Hematopoietic multipotent progenitor cell (in vitro differentiated cells): ENCODE results near the gene HELZ2. TPM values are rescaled to one million over a fixed set of nuclear protein-coding genes. Genes with fewer than 3 reads are reported as not detected.
A peak's percentile ranks its signal among the peaks of the same experiment; 100 is the strongest.

Experiments used
- DNase-seq, 3 donors: peaks; one replicate each; pipeline ENCODE4 v3.0.0-alpha.2; 2011 to 2015; ENCODE audit warnings: low read depth in 2 of 3, low spot score in 2 of 3
- total RNA-seq: library from RNA; depleted of rRNA; stranded (reverse); fragments of >200 nt; gene quantifications from one replicate; pipeline ENCODE4 v1.2.3, GENCODE V29; 2012

HELZ2 gene
- total RNA-seq, 1 donor: 69.7 TPM

GRCh38 chr20:63553251-63553932 is 20.6 kb downstream of the HELZ2 start:
- DNase-seq: peak; percentile 82 to 90 (median 88)

- DNase-seq: peak; percentile 37 to 72 (median 65)
Measured at GRCh38 chr20:63552481-63553249, 21.4 kb downstream of the HELZ2 start.

DNA sequence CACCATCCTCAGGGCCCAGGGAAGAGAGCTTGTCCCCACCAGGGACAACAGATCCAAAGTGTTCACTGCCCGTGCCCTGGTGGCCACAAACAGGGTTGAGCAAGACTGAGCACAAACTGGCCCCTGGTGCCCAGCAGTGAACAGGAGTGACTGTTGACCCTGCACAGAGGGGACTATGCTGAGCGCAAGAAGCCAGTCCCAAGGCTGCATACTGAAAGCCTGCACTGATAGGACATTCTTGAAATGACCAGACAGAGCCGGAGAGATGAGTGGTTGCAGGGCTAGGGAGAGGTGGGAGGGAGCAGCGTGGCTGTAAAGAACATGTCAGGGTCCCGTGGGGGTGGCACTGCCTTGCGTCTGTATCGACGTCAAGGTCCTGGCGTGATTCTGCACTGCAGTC is 23.0 kb downstream of the HELZ2 start:
- no peak for DNase-seq

- no peak for DNase-seq
Measured at GRCh38 chr20:63549679-63550282, 24.3 kb downstream of the HELZ2 start.

GRCh38 chr20:63549019-63549418 is 25.0 kb downstream of the HELZ2 start:
- no peak for DNase-seq

DNA sequence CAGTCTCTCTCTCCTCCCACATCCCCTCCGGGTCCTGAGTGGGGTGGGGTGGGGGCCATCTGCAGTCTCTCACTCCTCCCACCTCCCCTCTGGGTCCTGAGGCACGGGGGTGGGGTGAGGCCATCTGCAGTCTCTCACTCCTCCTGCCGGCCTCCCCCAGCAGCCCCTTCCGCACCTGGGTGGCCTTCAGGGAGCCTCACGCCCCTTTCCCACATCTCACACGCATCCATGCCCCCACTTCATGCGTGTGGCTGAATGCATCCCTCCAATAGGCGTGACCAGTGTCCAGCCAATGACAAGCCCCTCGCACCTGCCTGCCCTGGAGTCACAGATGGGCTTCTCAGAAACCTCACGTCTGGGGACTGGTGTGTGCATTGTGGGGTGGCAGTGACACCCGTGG is 25.5 kb downstream of the HELZ2 start:
- no peak for DNase-seq

DNA sequence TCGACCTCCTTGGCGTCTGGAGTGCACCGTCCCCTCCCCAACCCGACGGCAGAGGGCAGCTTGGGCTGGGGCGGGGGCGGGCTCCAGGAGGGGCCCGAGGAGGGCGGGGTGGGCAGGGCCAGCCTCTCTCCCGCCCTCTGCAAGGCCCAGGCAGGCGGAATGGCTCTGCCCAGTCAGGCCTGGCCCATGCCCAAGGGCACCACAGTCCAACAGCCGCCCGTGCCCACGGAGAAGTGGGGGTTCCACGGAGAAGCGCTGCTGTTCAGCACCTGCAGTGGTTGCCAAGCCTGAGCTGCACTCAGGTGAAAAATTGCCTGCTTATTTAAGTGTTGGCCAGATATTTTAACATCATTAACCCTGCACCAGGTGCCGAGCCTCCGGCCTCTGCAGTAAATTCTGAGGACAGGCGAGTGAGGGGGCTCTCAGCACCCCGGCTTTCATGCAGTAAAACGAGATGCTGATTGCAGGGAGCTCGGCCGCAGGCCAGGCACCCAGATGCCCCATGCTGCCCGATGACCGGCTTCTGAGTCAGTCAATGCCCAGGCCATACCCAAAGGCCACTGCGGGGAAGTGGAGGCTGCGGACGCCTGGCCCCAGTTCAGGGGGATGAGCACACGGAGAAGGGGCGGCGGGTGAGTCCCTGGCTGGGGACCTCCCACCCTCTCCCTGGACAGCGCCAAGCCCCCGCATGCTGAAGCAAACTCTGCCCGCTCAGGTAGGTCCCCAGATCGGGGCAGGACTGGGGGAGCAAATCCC is 26.1 kb downstream of the HELZ2 start, which contains the start of gene SRMS:
Gene SRMS, minus strand, starts transcription at position 25 of the 756 bp plus-strand sequence. CDS start 286 bp downstream, outside the sequence.
- DNase-seq: no peak

- no peak for DNase-seq
Measured at GRCh38 chr20:63546956-63547724, 26.9 kb downstream of the HELZ2 start.

- no peak for DNase-seq
Measured at GRCh38 chr20:63546256-63546955, 27.6 kb downstream of the HELZ2 start.

DNA sequence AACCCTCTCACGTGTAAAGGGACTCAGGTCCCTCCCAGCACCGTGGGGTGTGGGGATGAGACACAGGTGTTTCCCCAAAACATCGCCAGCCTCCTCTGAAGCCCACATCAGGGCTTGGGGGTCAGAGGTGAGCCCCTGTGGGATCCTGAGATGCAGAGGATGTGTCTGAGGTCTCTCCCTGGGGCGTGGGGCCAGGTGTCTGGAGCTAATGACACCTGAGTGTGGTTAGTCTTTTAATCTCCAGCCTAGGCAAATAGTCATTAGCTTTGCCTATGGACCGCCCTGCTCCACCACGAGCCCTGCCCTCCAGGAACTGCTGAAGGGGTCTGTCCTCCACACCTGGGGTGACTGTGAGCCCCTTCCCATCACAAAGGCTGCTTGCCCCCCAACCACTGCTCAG is 28.2 kb downstream of the HELZ2 start:
- DNase-seq: no peak

GRCh38 chr20:63544958-63545516 is 29.0 kb downstream of the HELZ2 start:
- DNase-seq: no peak

GRCh38 chr20:63544241-63544957 is 29.6 kb downstream of the HELZ2 start:
- DNase-seq: no peak

DNA sequence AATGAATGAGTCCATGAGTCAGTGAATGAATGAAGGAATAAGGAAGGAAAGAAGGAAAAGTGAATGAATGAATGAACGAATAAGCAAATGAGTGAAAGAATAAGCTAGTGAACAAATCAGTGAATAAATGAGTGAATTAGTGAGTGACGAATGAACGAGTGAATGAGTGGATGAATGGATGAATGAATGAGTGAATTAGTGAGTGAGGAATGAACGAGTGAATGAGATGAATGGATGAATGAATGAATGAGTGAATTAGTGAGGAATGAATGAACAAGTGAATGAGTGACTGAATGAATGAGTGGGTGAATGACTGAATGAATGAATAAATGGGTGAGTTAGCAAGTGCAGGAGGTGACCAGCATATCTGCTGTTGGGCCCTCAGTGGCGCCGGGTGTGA is 30.3 kb downstream of the HELZ2 start:
- DNase-seq: no peak

DNA sequence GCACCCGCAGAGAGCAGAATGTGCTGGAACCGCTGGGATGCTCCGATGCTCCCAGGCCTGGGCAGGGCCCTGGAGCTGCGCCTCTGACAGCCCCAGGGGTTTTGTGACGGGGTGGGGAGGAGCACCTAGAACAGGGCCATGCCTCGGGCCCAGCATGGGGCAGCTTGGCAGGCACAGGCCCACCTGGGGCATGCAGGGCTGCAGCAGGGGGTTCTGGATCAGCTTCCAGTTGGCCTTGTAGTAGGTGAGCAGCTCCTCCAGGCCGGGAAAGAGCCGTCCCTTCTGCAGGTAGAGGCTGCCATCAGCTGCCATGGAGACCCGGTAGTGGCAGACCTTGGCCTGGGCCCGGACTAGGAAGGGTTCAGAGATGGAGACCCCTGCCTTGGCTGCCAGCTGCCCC is 30.9 kb downstream of the HELZ2 start:
- no peak for DNase-seq

- no peak for DNase-seq
Measured at GRCh38 chr20:63542696-63543095, 31.3 kb downstream of the HELZ2 start.

- no peak for DNase-seq
Measured at GRCh38 chr20:63542031-63542559, 31.9 kb downstream of the HELZ2 start.

- DNase-seq: no peak
Measured at GRCh38 chr20:63541371-63541770, 32.7 kb downstream of the HELZ2 start.

- DNase-seq: peak in 1 of 3 donors; percentile 26
Measured at GRCh38 chr20:63540417-63541186, 33.4 kb downstream of the HELZ2 start.
